ENCODE results near the gene PLEKHG4B.
A peak's percentile ranks its signal among the peaks of the same experiment; 100 is the strongest.
"Not testable (repeated sequence)": the region's sequence is repeated elsewhere in the genome, so short reads cannot be mapped to it uniquely, and the experiment has no call there.

Gene PLEKHG4B

GRCh38 chr5:206927-207536 lies 115.1 kb downstream of the PLEKHG4B start:
- no peak overlapping the region for H3K4me3 ChIP-seq (ENCODE audit: low read length)
- no peak for TF ChIP-seq ZNF274 (IDR thresholded peaks at IDR 0.05; ENCODE audit: low read depth, low read length)

- H3K4me3 ChIP-seq (ENCODE audit: low read length), result no peak overlapping the region
Observed at GRCh38 chr5:207599-207998, 115.6 kb downstream of the PLEKHG4B start.

GRCh38 chr5:208449-209114 lies 116.6 kb downstream of the PLEKHG4B start:
- no peak for TF ChIP-seq ZNF274 (IDR thresholded peaks at IDR 0.05; ENCODE audit: low read depth, low read length)
- no peak overlapping the region for H3K4me3 ChIP-seq (ENCODE audit: low read length)

More at GRCh38 chr5:207599-207998, 115.6 kb downstream of the PLEKHG4B start:
- no peak for TF ChIP-seq ZNF274 (IDR thresholded peaks at IDR 0.05; ENCODE audit: low read depth, low read length)

GRCh38 chr5:213803-214395 lies 121.9 kb downstream of the PLEKHG4B start:
- no peak for TF ChIP-seq ZNF274 (IDR thresholded peaks at IDR 0.05; ENCODE audit: low read depth, low read length)
- H3K4me3 ChIP-seq (ENCODE audit: low read length), result no peak overlapping the region

- not testable (repeated sequence) for H3K4me3 ChIP-seq (ENCODE audit: low read length)
Observed at GRCh38 chr5:215256-215655, 123.3 kb downstream of the PLEKHG4B start.

GRCh38 chr5:216076-216475 lies 124.1 kb downstream of the PLEKHG4B start:
- not testable (repeated sequence) for H3K4me3 ChIP-seq (ENCODE audit: low read length)

GRCh38 chr5:217494-218456 lies 125.8 kb downstream of the PLEKHG4B start, which contains the start of the genes CCDC127 and SDHA:
Gene CCDC127, minus strand, starts transcription at chr5:218153. Its CDS starts 1,304 bp downstream, at chr5:216849.
Gene SDHA, plus strand, starts transcription at chr5:218320. Its CDS starts 36 bp downstream, at chr5:218356.
- H3K4me3 ChIP-seq (ENCODE audit: low read length), result peak within 1 kb of the TSS; percentile 92

GRCh38 chr5:218457-219291 lies 126.7 kb downstream of the PLEKHG4B start:
- TF ChIP-seq ZNF274 (IDR thresholded peaks at IDR 0.05; ENCODE audit: low read depth, low read length), result no peak
- peak overlapping the region; percentile 92 for H3K4me3 ChIP-seq (ENCODE audit: low read length)

- no peak for TF ChIP-seq ZNF274 (IDR thresholded peaks at IDR 0.05; ENCODE audit: low read depth, low read length)
- peak overlapping the region; percentile 92 for H3K4me3 ChIP-seq (ENCODE audit: low read length)
Observed at GRCh38 chr5:219460-219863, 127.5 kb downstream of the PLEKHG4B start.

- no peak for TF ChIP-seq ZNF274 (IDR thresholded peaks at IDR 0.05; ENCODE audit: low read depth, low read length)
- H3K4me3 ChIP-seq (ENCODE audit: low read length), result peak overlapping the region; percentile 92
Observed at GRCh38 chr5:219991-220390, 128.0 kb downstream of the PLEKHG4B start.

GRCh38 chr5:222951-223715 lies 131.2 kb downstream of the PLEKHG4B start:
- H3K4me3 ChIP-seq (ENCODE audit: low read length), result not testable (repeated sequence)

GRCh38 chr5:223791-224190 lies 131.8 kb downstream of the PLEKHG4B start:
- no peak overlapping the region for H3K4me3 ChIP-seq (ENCODE audit: low read length)
- TF ChIP-seq ZNF274 (IDR thresholded peaks at IDR 0.05; ENCODE audit: low read depth, low read length), result no peak

GRCh38 chr5:225334-225733 lies 133.4 kb downstream of the PLEKHG4B start:
- no peak overlapping the region for H3K4me3 ChIP-seq (ENCODE audit: low read length)
- no peak for TF ChIP-seq ZNF274 (IDR thresholded peaks at IDR 0.05; ENCODE audit: low read depth, low read length)

GRCh38 chr5:227375-227774 lies 135.4 kb downstream of the PLEKHG4B start:
- not testable (repeated sequence) for H3K4me3 ChIP-seq (ENCODE audit: low read length)

All from GM08714 (cell line).